NOMO-1 treated with dmso at 0.1 percent for 144 hours (cell line): ENCODE measurements around the gene SLC22A1.

ENCODE experiments used
- DNase-seq: peaks from one replicate; lab custom pipeline; 2025; ENCODE audit not compliant: unreplicated experiment; lab: John Stamatoyannopoulos, UW

SLC22A1 gene

DNA sequence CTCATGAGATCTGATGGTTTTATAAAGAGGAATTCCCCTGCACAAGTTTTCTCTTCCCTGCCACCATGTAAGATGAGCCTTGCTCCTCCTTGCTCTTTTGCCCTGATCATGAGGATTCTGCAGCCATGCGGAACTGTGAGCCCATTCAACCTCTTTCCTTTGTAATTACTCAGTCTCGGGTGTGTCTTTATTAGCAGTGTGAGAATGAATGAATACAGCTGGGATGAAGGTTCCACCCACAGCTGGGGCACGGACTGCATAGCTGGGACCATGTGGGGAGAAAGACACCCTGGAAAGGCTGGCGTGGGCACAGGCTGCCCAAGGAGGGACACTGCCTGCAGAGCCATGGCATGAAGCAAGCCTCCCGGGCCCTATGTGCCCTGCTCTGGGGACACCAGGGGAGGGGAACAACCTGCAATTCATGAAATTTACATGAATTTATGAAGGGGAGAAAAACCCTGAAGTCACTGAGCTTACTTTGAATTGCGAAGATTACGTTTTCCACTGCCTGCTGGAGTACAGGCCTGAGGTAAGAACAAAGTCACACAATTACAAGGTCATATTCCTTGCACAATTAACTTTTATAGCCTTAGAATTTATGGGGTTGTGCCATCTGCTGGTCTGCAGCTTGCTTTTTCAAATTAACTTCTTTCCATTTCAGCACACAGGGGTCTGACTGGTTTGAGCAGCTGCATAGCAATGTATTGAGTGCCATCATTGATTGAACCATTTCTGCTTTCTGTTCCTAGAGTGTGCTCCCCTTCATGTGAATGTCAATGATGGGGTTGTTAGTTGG is 46.2 kb downstream of the SLC22A1 start:
- DNase-seq: no peak

DNA sequence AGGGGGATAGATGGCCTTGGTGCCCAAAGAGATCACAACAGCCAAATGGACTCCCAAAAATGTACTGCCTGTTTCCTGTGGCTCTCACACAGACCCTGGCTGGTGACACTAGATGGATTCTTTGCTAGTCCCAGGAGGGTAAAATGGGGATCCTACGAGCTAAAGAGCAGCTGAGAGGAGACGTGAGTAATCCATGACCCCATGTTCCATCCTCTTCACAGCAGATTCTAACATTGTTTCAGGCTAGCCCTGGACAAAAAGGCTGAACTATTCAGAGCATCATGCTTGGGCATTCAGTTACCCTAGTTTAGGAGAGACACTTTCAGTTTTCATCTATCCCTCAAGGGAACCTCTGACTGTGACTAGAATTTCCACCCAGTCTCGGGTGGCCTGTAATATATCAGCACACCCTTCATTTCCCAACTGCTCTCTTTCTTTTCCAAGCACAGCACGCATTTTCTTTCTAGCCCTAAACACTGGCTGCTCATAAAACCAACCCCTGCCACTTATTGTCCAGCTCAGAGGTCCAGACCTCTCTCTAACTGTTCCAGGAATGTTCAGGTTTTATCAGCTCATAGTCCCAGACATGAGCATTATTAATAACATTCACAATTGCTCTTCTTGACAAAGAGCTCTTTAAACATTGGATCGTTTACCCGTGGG is 48.5 kb downstream of the SLC22A1 start:
- no peak for DNase-seq

DNA sequence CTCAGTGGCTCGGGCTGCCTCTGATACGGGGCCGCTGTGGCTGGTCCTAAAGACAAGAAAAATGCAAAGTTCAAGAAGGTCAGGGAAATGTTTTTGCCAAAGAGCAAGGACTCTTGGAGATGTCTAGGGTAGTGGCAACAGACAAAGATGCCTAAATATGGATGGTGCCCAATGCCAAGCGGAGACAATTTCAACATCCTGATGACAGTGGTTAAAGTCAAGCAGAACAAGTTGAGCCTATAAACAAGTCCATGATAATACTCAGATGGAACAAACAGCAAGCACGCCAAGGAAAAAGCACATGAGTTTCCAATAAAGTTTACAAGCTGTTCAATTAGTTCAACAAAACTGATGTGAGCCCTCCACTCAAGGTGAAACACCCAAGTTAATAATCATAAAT is 51.1 kb downstream of the SLC22A1 start:
- DNase-seq: no peak

DNA sequence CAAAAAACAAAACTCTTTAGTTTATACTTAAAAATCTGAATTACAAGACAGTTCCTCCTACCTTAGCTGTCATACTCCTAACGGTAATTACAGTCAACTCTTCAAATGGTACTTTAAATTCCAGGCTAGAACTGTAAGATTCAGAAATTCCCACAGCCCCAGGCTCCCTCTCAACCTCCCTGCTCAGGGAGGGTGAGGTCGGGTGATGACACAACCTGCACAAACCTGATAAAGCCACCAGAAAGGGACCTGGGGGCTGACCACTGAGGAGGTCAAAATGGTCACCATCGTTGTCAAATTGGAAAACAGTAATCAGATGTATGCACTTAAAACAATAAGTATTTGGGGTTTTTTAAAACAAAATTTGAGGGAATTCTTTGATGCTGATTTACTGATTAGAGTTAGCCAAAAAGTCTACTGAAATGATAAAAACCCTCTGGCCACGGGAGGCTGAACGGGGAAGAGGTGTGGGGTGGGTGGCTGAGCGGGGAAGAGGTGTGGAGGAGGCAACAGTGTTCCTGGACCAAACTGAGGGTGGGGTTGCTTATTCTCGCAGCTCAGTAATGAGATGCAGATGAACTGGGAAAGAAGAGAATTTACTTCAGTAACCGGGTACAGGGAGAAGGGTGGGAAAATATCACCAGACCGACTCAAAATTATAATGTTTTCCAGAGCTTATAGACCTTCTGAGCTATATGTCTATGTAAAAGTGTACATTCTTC is 52.4 kb downstream of the SLC22A1 start:
- DNase-seq: no peak

DNA sequence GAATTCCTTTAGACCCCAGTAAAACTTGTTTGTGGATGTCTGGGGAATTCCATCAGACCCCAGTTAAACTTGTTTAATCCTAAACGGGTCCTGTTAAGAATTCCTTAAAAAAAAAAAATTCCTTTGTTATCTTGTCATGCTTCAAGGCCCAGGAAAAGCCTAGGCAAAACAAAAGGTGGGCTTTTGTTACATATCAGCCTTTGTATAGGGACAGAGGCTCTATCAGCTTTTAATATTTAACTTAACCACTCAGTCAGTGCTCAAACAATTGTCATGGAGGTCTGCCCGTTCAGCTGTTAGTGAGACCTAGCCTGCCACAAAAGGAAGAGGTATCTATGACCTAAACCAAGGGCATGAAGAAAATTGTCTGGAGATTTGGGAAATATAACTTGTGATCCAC is 53.1 kb downstream of the SLC22A1 start:
- no peak for DNase-seq

DNA sequence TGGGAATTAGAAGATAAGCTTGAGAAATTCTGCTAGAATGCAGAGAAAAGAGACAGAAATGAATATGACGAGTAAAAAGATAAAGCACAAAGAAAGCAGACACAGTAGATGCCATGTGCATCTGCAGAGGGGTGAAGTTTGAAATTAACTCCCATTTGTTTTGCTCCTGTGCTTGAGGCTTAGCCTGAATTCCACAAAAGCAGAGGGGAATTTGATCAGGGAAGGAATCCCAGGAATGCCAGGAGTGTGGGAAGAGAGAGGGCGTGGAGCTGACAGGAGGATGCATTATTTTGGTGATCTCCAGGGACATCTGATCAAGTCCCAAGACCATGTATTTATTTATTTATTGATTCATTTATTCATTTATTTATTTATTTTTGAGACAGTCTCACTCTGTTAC is 55.6 kb downstream of the SLC22A1 start:
- no peak for DNase-seq

DNA sequence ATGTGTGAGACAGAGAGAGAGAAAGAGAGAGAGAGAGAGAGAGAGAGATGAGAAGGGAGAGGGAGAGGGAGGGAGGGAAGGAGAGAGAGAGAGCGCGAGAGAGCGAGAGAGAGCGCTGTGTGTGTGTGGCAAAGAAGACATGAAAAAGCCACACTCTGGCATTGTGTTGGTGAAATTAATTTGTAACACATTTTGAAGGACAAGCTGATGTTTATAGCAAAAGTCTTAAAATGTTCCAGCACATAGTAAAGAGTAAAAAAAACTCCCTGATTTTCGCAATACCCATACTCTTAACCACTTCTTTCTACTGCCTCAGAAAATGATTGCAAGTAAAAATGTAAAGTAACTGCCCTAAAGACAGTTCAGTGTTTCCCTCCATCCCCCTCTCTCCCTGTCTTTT is 56.7 kb downstream of the SLC22A1 start:
- no peak for DNase-seq

DNA sequence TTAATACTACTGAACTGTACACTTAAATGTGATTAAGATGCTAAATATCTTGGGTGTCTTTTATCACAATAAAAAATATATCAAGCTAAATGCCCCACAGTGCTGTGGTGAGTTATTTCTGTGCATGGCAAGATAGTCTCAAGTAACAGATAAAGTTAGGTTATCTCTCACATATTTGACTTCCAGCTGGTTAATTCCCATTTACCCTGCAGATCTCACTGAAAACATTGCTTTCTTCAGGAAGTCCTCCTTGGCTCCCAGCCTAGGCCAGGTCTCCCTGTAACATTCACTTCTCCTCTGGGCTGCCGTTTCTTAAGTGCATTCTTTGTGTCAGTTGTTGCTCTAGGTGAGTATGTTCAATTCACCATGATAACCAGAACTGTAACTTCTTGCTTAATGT is 59.1 kb downstream of the SLC22A1 start:
- DNase-seq: no peak

DNA sequence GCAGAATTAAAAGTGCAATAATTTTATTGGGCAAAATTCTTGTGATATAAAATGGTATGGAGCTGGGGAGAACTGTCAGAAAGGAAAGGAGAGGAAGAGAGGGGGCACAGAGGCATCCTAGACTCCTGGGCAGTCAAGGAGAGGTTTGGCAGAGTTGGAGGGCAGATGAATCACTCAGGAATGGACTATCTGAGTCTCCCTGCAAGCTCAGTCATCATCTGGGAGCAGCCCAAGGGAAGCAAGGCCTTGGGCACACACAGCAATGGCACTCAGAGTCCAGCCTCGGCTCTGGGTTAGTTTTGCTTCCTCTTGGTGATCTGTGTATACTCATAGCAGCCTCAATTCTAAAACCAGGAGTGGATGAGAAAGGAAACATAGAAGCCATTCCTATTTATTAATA is 67.2 kb downstream of the SLC22A1 start:
- DNase-seq: no peak

DNA sequence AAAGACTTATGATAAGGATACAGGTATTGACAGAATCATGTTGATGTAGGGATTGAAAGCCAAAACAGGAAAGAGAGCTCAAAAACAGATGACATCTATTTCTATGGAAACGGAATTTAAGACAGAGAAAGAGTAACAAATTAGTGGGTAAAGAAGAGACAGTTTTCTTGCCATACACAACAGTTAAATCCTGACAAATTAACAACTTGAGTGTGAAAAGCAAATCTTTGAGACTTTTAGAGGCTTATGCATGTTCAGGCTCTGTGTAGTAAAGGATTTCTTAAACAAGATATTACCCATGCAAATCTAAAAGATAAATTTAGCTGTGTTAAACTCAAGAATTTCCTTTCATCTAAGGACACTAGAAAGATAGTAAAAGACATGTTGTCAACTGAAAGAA is 68.5 kb downstream of the SLC22A1 start:
- DNase-seq: no peak

DNA sequence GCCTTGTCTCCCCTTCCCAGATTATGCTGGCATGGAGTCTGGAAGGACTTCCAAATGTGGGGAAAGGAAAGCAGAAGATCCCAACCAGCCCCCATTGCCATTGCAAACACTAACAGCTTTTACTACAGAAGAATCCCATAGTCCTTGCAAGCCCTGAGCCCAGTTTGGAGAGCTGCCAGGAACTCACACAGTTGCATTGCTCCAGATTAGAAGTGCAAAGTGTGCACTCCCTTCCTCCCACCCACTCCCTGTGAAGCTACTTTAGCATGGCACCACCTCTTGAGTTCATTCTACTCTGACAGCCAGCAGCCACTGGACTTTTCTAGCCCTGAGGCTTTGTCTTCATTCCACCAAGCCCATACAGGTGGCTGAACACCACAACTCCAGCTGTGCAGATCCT is 69.4 kb downstream of the SLC22A1 start:
- no peak for DNase-seq

DNA sequence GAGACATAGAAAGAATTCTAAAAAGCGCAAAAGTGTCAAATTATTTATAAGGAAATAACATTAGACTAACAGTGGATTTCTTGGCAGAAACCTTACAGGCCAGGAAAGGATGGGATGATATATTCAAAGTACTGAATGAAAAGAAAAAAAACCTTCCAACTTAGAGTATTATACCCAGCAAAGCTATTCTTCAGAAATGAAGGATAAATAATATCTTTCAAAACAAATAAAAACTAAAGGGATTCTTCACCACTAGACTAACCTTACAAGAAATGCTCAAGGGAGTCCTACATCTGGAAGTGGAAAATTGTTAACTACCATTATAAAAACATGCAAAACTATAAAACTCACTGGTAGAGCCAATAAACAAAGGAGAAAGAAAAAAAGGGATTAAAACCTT is 71.2 kb downstream of the SLC22A1 start:
- no peak for DNase-seq

DNA sequence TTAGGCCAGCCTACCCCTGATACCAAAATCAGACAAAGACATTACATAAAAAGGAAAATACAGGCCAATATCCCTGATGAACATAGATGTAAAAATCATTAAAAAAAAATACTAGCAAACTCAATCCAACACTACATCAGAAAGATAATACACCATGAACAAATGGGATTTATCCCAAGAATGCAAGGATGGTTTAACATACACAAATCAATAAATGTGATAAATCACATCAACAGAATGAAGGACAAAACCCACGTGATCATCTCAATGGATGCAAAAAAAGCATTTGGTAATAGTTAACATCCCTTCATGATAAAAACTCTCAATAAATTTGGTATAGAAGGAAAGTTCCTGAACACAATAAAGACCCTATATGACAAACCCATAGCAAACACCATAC is 73.2 kb downstream of the SLC22A1 start:
- no peak for DNase-seq

DNA sequence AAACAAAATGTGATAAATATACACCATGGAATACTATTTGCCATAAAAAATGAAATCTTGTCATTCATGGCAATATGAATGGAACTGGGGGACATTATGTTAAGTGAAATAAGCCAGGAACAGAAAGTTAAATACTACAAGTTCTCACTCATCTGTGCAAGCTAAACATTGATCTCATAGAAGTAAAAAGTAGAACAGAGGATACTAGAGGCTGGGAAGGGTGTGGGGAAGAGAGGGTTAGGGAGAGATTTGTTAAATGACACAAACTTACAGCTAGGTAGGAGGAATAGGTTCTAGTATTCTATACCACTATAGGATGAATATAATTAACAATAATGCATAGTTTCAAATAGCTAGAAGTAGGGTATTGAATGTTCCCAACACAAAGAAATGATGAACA is 76.0 kb downstream of the SLC22A1 start:
- no peak for DNase-seq

DNA sequence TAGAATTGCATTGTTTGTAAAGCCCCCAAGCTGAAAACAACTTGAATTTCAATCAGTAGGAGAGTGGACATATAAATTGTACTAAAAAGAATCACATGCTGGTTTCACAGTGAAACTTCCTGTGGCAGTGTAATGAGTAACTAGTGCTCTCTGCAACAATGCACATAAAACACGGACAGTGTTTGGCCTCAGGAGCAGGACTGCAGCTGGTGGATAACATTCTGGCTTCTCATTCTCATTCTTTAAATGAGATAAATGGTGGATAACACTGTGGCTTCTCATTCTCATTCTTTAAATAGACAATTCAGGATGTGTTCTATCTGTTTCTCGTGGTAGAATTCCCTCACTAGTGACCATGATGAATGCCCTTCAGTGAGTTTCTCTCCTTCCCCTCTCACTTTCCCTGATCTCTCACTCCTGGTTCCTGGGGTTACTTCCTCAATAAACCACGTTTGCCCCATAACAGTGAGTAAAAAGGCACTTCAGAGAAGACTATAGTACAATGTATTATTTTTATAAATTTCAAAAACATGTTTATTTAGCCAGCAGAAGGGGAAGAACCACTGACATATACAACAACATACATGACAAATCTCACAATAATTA is 77.1 kb downstream of the SLC22A1 start:
- no peak for DNase-seq

DNA sequence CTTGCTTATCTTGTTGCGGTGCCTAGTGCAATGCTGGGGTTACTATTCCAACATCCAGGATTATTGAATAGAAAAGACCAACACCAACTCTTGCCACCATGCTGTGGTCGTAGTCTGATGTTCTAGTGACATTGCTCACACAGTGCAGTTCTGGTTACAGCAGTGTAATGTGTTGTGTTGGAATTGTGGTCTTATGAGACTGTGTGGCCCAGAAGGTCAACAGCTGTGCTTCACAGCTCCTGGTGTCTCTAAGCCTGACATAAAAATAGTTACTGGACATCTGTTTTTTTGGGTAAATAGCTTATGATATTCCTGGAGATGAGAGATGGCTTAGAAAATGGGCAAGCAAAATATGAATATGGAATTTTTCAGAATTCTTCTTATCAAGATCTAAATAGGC is 79.4 kb downstream of the SLC22A1 start:
- no peak for DNase-seq

DNA sequence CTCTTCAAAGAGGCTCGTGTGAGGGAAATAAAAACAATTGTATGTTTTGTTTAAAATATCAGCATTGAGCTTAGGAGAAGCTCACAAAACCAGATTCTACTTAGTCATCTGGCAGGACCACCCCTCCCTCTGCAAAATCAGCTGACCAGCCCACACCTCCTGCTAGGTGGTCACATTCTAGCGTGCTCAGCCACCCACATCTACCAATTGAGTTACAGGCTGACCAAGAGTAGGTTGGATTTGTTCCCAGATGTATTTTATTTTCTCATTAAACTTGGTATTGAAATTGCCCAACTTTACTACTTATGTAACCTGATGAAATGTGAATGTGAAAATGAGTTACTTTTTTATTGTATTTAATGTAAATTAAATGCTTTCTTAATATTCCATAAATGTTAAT is 80.8 kb downstream of the SLC22A1 start:
- DNase-seq: no peak

DNA sequence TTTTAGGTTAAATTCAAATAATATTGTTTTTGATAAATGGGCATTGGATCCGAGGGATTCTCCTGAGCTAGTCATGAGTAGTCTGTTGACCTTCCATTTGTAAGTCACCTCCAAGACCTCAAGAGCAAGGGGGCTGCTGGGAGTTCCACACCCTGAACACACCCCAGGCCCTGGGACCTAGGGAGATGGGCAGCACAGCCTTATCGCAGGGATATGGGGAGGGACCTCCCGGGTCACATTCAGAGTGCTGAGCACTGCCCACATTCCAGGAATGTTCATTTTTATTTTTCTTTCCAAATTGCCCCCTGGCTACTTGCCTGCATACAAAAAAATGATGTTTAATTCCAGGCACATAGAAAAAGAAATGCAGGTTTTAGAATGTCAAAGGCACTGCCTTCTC is 81.5 kb downstream of the SLC22A1 start:
- no peak for DNase-seq

DNA sequence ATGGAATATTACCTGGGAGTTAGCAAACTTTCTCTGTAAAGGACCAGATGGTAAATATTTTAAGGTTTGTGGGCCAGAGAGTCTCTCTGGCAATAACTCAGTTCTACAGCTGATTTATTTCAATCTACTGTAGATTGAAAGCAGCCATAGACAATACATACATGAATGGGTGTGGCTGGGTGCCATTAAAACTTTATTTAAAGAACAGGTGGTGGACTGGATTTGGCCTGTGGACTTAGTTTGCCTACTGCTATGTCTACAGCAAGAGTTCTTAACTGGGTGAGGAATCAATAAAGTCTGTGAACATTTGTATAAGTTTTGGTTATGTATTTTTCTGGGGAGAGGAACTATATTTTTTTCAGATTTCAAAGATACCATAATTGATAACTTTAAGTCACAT is 81.9 kb downstream of the SLC22A1 start:
- no peak for DNase-seq

DNA sequence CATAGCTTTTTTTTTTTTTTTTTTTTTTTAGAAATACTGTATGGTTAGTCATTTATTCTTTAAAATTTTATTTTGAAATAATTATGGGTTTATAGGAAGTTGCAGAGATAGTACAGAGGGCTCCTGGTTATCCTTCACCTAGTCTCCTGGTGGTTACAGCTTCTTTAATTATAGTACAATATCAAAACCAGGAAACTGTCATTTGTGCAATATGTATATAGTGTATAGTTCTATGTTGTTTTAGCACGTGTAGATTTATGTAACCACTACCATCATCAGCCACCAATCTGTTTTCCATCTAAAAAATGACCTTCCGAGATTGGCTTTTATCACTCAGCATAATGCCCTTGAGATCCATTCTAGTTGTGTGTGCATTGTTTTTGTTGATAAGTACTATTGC is 82.3 kb downstream of the SLC22A1 start:
- DNase-seq: no peak

DNA sequence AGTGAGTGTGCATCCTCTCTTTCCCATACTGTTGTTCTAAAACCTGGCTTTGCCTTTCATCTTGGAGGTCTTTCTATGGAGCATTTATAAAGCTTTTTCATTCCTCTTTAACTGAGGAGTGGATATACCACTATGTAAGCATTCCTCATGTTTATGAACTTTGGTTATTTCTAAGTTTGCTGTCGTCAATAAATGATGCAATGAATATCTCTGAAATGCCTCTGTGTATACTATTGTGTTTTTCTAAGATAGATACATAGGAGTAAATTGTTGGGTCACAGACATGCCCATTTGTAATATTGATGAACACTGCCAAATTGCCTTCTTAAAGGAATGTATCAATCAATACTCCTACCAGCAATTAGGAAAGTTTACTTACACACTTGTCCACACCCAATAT is 83.1 kb downstream of the SLC22A1 start:
- DNase-seq: no peak

DNA sequence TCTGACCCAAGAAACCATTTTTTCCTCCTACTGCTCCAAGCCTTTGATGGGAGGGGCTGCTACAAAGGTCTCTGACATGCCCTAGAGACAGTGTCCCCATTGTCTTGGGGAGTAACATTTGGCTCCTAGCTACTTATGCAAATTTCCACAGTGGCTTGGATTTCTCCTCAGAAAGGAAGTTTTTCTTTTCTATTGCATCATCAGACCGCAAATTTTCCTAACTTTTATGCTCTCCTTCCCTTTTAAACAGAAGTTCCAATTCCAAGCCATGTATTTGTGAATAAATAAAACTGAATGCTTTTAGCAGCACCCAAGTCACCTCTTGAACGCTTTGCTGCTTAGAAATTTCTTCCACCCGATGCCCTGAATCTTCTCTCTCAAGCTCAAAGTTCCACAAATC is 86.0 kb downstream of the SLC22A1 start:
- DNase-seq: no peak
